ENCODE results near the gene OR52N2. TPM values are rescaled to one million over a fixed set of nuclear protein-coding genes. Genes with fewer than 3 reads are reported as not detected.

The OR52N2 gene
- total RNA-seq, 1 donor, result not detected

DNA sequence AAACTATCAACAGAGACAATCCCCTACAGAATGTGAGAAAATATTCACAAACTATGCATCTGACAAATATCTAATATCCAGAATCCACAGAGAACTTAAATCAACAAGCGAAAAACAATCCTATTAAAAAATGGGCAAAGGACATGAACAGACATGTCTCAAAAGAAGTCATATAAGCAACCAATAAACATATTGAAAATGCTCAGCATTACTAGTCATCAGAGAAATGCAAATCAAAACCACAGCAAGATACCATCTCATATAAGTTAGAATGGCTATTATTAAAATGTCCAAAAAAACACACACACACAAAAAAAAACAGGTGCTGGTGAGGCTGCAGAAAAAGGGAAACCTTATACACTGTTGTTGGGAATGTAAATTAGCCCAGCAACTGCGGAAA is 57.1 kb downstream of the OR52N2 start:
- no peak overlapping the region for H3K4me3 ChIP-seq (ENCODE audit: low read depth, low read length)
- DNase-seq (ENCODE audit: low read depth), result no peak
- TF ChIP-seq, protein P1, sequence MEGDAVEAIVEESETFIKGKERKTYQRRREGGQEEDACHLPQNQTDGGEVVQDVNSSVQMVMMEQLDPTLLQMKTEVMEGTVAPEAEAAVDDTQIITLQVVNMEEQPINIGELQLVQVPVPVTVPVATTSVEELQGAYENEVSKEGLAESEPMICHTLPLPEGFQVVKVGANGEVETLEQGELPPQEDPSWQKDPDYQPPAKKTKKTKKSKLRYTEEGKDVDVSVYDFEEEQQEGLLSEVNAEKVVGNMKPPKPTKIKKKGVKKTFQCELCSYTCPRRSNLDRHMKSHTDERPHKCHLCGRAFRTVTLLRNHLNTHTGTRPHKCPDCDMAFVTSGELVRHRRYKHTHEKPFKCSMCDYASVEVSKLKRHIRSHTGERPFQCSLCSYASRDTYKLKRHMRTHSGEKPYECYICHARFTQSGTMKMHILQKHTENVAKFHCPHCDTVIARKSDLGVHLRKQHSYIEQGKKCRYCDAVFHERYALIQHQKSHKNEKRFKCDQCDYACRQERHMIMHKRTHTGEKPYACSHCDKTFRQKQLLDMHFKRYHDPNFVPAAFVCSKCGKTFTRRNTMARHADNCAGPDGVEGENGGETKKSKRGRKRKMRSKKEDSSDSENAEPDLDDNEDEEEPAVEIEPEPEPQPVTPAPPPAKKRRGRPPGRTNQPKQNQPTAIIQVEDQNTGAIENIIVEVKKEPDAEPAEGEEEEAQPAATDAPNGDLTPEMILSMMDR (IDR thresholded peaks at IDR 0.05; ENCODE audit: insufficient read depth, low read length), result no peak

Other genes starting within 250 kb of the OR52N2 start
- not detected in 2 replicates for gene OR52B6, start 228.0 kb upstream of the OR52N2 start, total RNA-seq (ENCODE audit: low replicate concordance)
- gene TRIM6, start 212.3 kb upstream of the OR52N2 start, total RNA-seq (ENCODE audit: low replicate concordance), result 4.7 and 5.3 TPM in 2 replicates
- gene TRIM34, start 183.9 kb upstream of the OR52N2 start, total RNA-seq (ENCODE audit: low replicate concordance), result 15.5 and 41.0 TPM in 2 replicates
- gene TRIM5, start 123.8 kb upstream of the OR52N2 start, total RNA-seq (ENCODE audit: low replicate concordance), result 32.5 and 38.5 TPM in 2 replicates
- gene TRIM22, start 119.1 kb upstream of the OR52N2 start, total RNA-seq (ENCODE audit: low replicate concordance), result 73.8 and 93.1 TPM in 2 replicates
- not detected in 2 replicates for gene OR56B1, start 72.5 kb upstream of the OR52N2 start, total RNA-seq (ENCODE audit: low replicate concordance)
- gene OR52N4, start 54.7 kb upstream of the OR52N2 start, total RNA-seq (ENCODE audit: low replicate concordance), result not detected in 2 replicates
- under 0.01 TPM in 1 of 2 replicates, not detected in the other for gene OR52N5, start 25.6 kb upstream of the OR52N2 start, total RNA-seq (ENCODE audit: low replicate concordance)
- not detected in 2 replicates for gene OR52N1, start 17.7 kb upstream of the OR52N2 start, total RNA-seq (ENCODE audit: low replicate concordance)
- not detected in 2 replicates for gene OR52E6, start 33.0 kb downstream of the OR52N2 start, total RNA-seq (ENCODE audit: low replicate concordance)
- not detected in 2 replicates for gene OR52E8, start 48.8 kb downstream of the OR52N2 start, total RNA-seq (ENCODE audit: low replicate concordance)
- gene OR52E4, start 71.7 kb downstream of the OR52N2 start, total RNA-seq (ENCODE audit: low replicate concordance), result not detected in 2 replicates
- not detected in 2 replicates for gene OR52E5, start 84.3 kb downstream of the OR52N2 start, total RNA-seq (ENCODE audit: low replicate concordance)
- gene OR56A3, start 133.3 kb downstream of the OR52N2 start, total RNA-seq (ENCODE audit: low replicate concordance), result not detected in 2 replicates
- gene OR56A5, start 159.6 kb downstream of the OR52N2 start, total RNA-seq (ENCODE audit: low replicate concordance), result not detected in 2 replicates
- not detected in 2 replicates for gene OR52L1, start 178.1 kb downstream of the OR52N2 start, total RNA-seq (ENCODE audit: low replicate concordance)
- not detected in 2 replicates for gene OR56A4, start 198.0 kb downstream of the OR52N2 start, total RNA-seq (ENCODE audit: low replicate concordance)
- gene OR56A1, start 221.8 kb downstream of the OR52N2 start, total RNA-seq (ENCODE audit: low replicate concordance), result under 0.01 TPM in 1 of 2 replicates, not detected in the other